Liver (tissue), 9 donors: ENCODE measurements around the gene TEC. TPM values are rescaled to one million over a fixed set of nuclear protein-coding genes. Genes with fewer than 3 reads are reported as not detected.

Experiments used
- DNase-seq: peaks from one replicate; pipeline ENCODE4 v3.0.0-alpha.2; 2017; ENCODE audit warnings: low spot score
- H3K27ac ChIP-seq, 2 donors: one replicate each; pipeline ENCODE4 v1.7.0; 2013; ENCODE audit warnings: inconsistent platforms in 2 of 2, low read length in 2 of 2, control low read depth in 1 of 2, low read depth in 1 of 2, mild to moderate bottlenecking in 1 of 2
- H3K27me3 ChIP-seq, 4 donors: one replicate each; pipeline versions ENCODE4 v1.6.1 to v1.7.0; 2013; ENCODE audit warnings: low read length in 3 of 4, inconsistent platforms in 1 of 4, mild to moderate bottlenecking in 1 of 4, moderate library complexity in 1 of 4; ENCODE audit not compliant: control insufficient read depth in 4 of 4, insufficient read depth in 4 of 4
- H3K36me3 ChIP-seq, 4 donors: one replicate each; pipeline versions ENCODE4 v1.6.1 to v1.7.0; 2013; ENCODE audit warnings: low read length in 3 of 4, mild to moderate bottlenecking in 3 of 4, low read depth in 1 of 4, moderate library complexity in 1 of 4; ENCODE audit not compliant: control insufficient read depth in 4 of 4, insufficient read depth in 3 of 4
- H3K4me1 ChIP-seq, 4 donors: one replicate each; pipeline versions ENCODE4 v1.6.1 to v1.7.0; 2013; ENCODE audit warnings: low read length in 3 of 4, mild to moderate bottlenecking in 3 of 4, moderate library complexity in 1 of 4; ENCODE audit not compliant: control insufficient read depth in 4 of 4, insufficient read depth in 4 of 4
- H3K4me3 ChIP-seq, 3 donors: one replicate each; pipeline versions ENCODE4 v1.6.1 to v1.7.0; 2013; ENCODE audit warnings: low read length in 3 of 3, control low read depth in 1 of 3, low read depth in 1 of 3, mild to moderate bottlenecking in 1 of 3
- H3K9ac ChIP-seq, 2 donors: one replicate each; pipeline ENCODE4 v1.7.0; 2013; ENCODE audit warnings: low read length in 2 of 2, mild to moderate bottlenecking in 2 of 2, moderate library complexity in 2 of 2, control low read depth in 1 of 2, low read depth in 1 of 2
- H3K9me3 ChIP-seq, 4 donors: one replicate each; pipeline versions ENCODE4 v1.6.1 to v1.7.0; 2013; ENCODE audit warnings: low read length in 3 of 4; ENCODE audit not compliant: control insufficient read depth in 4 of 4
- ATF3 ChIP-seq: IDR thresholded peaks from 2 replicates; pipeline ENCODE4 v1.6.1; 2016; ENCODE audit warnings: antibody characterized with exemption
- CTCF ChIP-seq: fragments of 150-350 bp; IDR thresholded peaks from 2 replicates; pipeline ENCODE4 v1.5.1; 2017; ENCODE audit warnings: improper control_type of control experiment, low read depth, low read length; ENCODE audit not compliant: missing input control
- EGR1 ChIP-seq, 2 donors: IDR thresholded peaks; 2 replicates each; pipeline ENCODE4 v1.6.1; 2016 to 2018; ENCODE audit warnings: antibody characterized with exemption in 2 of 2, low read depth in 2 of 2
- FOXA2 ChIP-seq: IDR thresholded peaks from 2 replicates; pipeline ENCODE4 v1.6.1; 2016; ENCODE audit warnings: antibody characterized with exemption
- GABPA ChIP-seq, 2 donors: IDR thresholded peaks in 1 of 2; conservative IDR thresholded peaks in 1 of 2; 2 replicates each; pipeline ENCODE4 v1.6.1; 2016; ENCODE audit warnings: antibody characterized with exemption in 2 of 2, mild to moderate bottlenecking in 1 of 2, moderate library complexity in 1 of 2
- HNF4A ChIP-seq, 2 donors: conservative IDR thresholded peaks; 2 replicates each; pipeline ENCODE4 v1.6.1; 2016; ENCODE audit warnings: antibody characterized with exemption in 2 of 2, mild to moderate bottlenecking in 2 of 2
- JUND ChIP-seq, 2 donors: IDR thresholded peaks; 2 replicates each; pipeline ENCODE4 v1.6.1; 2016; ENCODE audit warnings: antibody characterized with exemption in 2 of 2
- MAX ChIP-seq: IDR thresholded peaks from 2 replicates; pipeline ENCODE4 v1.6.1; 2016; ENCODE audit warnings: antibody characterized with exemption
- NR2F2 ChIP-seq: IDR thresholded peaks from 2 replicates; pipeline ENCODE4 v1.6.1; 2016; ENCODE audit warnings: antibody characterized with exemption
- RAD21 ChIP-seq, 2 donors: IDR thresholded peaks; 2 replicates each; pipeline ENCODE4 v1.6.1; 2016; ENCODE audit warnings: antibody characterized with exemption in 2 of 2, mild to moderate bottlenecking in 2 of 2
- REST ChIP-seq: IDR thresholded peaks from 2 replicates; pipeline ENCODE4 v1.6.1; 2016; ENCODE audit warnings: antibody characterized with exemption, mild to moderate bottlenecking
- RXRA ChIP-seq, 2 donors: IDR thresholded peaks; 2 replicates each; pipeline ENCODE4 v1.6.1; 2017 to 2018; ENCODE audit warnings: antibody characterized with exemption in 2 of 2, mild to moderate bottlenecking in 1 of 2
- SP1 ChIP-seq: IDR thresholded peaks from 2 replicates; pipeline ENCODE4 v1.6.1; 2018; ENCODE audit warnings: antibody characterized with exemption, mild to moderate bottlenecking
- TAF1 ChIP-seq: conservative IDR thresholded peaks from 2 replicates; pipeline ENCODE4 v1.6.1; 2016; ENCODE audit warnings: antibody characterized with exemption, mild to moderate bottlenecking
- YY1 ChIP-seq: IDR thresholded peaks from 2 replicates; pipeline ENCODE4 v1.6.1; 2016; ENCODE audit warnings: antibody characterized with exemption, mild to moderate bottlenecking
- ZBTB33 ChIP-seq: IDR thresholded peaks from 2 replicates; pipeline ENCODE4 v1.6.1; 2016; ENCODE audit warnings: antibody characterized with exemption
- whole genome bisulfite sequencing: extraction: QIAGEN DNeasy Blood & Tissue Kit; methylation state at CpG from one replicate; pipeline ENCODE4 v1.1.7; 2013; 5-methylcytosine and 5-hydroxymethylcytosine counted together
- polyA plus RNA-seq, 2 donors: library from polyadenylated mRNA; stranded (reverse) in 1 of 2; unstranded in 1 of 2; fragments of 200-250 nt in 1 of 2; fragments of >200 nt in 1 of 2; fragmentation: Nextera tagmentation in 1 of 2; extraction: Ambion mirVana in 1 of 2; gene quantifications; one replicate each; pipeline versions ENCODE4 v1.2.1 to v1.2.3, GENCODE V29; 2013 to 2015
- total RNA-seq, 2 donors: library from RNA; depleted of rRNA; stranded (reverse); fragments of >200 nt; gene quantifications; one replicate each; pipeline ENCODE4 v1.2.3, GENCODE V29; 2014
- donor health status: healthy.
- donor health status: healthy.
- donor health status: healthy.
- donor health status: healthy.
- donor health status: healthy.

The TEC gene
- total and polyA plus RNA-seq, 4 donors = 1.1 to 4.7 (median 2.0) TPM

GRCh38 chr4:48157271-48157670 lies 112.4 kb downstream of the TEC start:
- DNase-seq = no peak
- peaks cover 0 to 13% (median 3%) of the 10 kb centered on the region in 4 donors for H3K36me3 ChIP-seq
- H3K9ac ChIP-seq = no peak overlapping the region
- no peak overlapping the region for H3K4me3 ChIP-seq
- H3K9me3 ChIP-seq = no peaks in the 10 kb centered on the region
- peaks cover 0 to 6% (median 4%) of the 10 kb centered on the region in 4 donors for H3K4me1 ChIP-seq
- H3K27me3 ChIP-seq = no peaks in the 10 kb centered on the region
- WGBS = 98% methylated on average over 3 of the region's 3 CpGs
- no peak overlapping the region for H3K27ac ChIP-seq
- TF ChIP-seq YY1 = no peak
- TF ChIP-seq NR2F2 = no peak

GRCh38 chr4:48156423-48156822 lies 113.2 kb downstream of the TEC start:
- WGBS = 99% methylated on average over 1 of the region's 1 CpG
- peaks cover 0 to 13% (median 4%) of the 10 kb centered on the region in 4 donors for H3K36me3 ChIP-seq
- TF ChIP-seq HNF4A (conservative IDR thresholded peaks at IDR 0.05) (no peak), NR2F2 (no peak)

GRCh38 chr4:48153791-48154550 lies 115.7 kb downstream of the TEC start:
- Histone ChIP-seq H3K9me3 (no peaks in the 10 kb centered on the region), H3K9ac (no peak overlapping the region), H3K36me3 (peaks cover 0 to 18% (median 6%) of the 10 kb centered on the region in 4 donors), H3K27ac (no peak overlapping the region), H3K4me3 (no peak overlapping the region), H3K27me3 (no peaks in the 10 kb centered on the region), H3K4me1 (no peaks in the 10 kb centered on the region)
- 92% methylated on average over 1 of the region's 1 CpG for WGBS
- no peak for DNase-seq
- TF ChIP-seq SP1 (no peak), GABPA (IDR thresholded peaks at IDR 0.05 in 1 of 2, conservative IDR thresholded peaks at IDR 0.05 in 1 of 2) (no peak), ATF3 (no peak), RXRA (IDR thresholded peaks at IDR 0.05) (no peak), FOXA2 (no peak), NR2F2 (no peak), MAX (no peak), JUND (IDR thresholded peaks at IDR 0.05) (no peak), TAF1 (no peak), RAD21 (IDR thresholded peaks at IDR 0.05) (no peak), HNF4A (conservative IDR thresholded peaks at IDR 0.05) (no peak), ZBTB33 (no peak), CTCF (no peak), EGR1 (IDR thresholded peaks at IDR 0.05; ENCODE audit: low read depth in 2 of 2) (no peak), REST (no peak)

More at GRCh38 chr4:48156423-48156822, 113.2 kb downstream of the TEC start:
- no peaks in the 10 kb centered on the region for H3K27me3 ChIP-seq
- no peak overlapping the region for H3K4me3 ChIP-seq
- no peak overlapping the region for H3K9ac ChIP-seq
- DNase-seq = no peak
- H3K9me3 ChIP-seq = no peaks in the 10 kb centered on the region
- no peaks in the 10 kb centered on the region for H3K4me1 ChIP-seq
- no peak overlapping the region for H3K27ac ChIP-seq
